Muscle of leg (tissue), 11 donors: ENCODE results near the gene PPM1M. TPM values are rescaled to one million over a fixed set of nuclear protein-coding genes. Genes with fewer than 3 reads are reported as not detected.

Source experiments
- DNase-seq: peaks from one replicate; pipeline ENCODE4 v3.0.0; 2013
- H3K27ac ChIP-seq: one replicate; pipeline ENCODE4 v1.5.1; 2013; ENCODE audit warnings: mild to moderate bottlenecking, low read length, control low read depth
- H3K27me3 ChIP-seq: one replicate; pipeline ENCODE4 v1.6.1; 2013; ENCODE audit warnings: low read length; ENCODE audit not compliant: control insufficient read depth, insufficient read depth
- H3K36me3 ChIP-seq: one replicate; pipeline ENCODE4 v1.6.1; 2013; ENCODE audit warnings: low read length; ENCODE audit not compliant: control insufficient read depth, insufficient read depth
- H3K4me1 ChIP-seq: one replicate; pipeline ENCODE4 v1.6.1; 2013; ENCODE audit warnings: low read length; ENCODE audit not compliant: control insufficient read depth, insufficient read depth
- H3K4me3 ChIP-seq: one replicate; pipeline ENCODE4 v1.5.1; 2013; ENCODE audit warnings: low read length, control low read depth
- H3K9me3 ChIP-seq: replicated peaks from 2 replicates; pipeline ENCODE4 v1.6.1; 2013; ENCODE audit warnings: low read depth, low read length; ENCODE audit not compliant: control insufficient read depth
- WGBS: methylation state at CpG from one replicate; pipeline ENCODE4 v1.1.5; 2013; ENCODE audit warnings: missing lambda C conversion rate; ENCODE audit not compliant: insufficient coverage; 5-methylcytosine and 5-hydroxymethylcytosine counted together
- polyA plus RNA-seq, 8 donors: library from polyadenylated mRNA; unstranded; fragments of 120-200 nt; gene quantifications; one replicate each; pipeline versions ENCODE4 v1.2.1 to v1.2.3, GENCODE V29; 2013; ENCODE audit warnings: inconsistent platforms in 1 of 8, low replicate concordance in 1 of 8; ENCODE audit not compliant: insufficient read length in 8 of 8, insufficient read depth in 1 of 8
- total RNA-seq: library from RNA; stranded (reverse); fragments of 120-200 nt; gene quantifications from one replicate; pipeline ENCODE4 v1.2.4, GENCODE V29; 2013

The PPM1M gene
- total and polyA plus RNA-seq, 9 donors: 11.6 to 22.5 (median 17.7) TPM

DNA sequence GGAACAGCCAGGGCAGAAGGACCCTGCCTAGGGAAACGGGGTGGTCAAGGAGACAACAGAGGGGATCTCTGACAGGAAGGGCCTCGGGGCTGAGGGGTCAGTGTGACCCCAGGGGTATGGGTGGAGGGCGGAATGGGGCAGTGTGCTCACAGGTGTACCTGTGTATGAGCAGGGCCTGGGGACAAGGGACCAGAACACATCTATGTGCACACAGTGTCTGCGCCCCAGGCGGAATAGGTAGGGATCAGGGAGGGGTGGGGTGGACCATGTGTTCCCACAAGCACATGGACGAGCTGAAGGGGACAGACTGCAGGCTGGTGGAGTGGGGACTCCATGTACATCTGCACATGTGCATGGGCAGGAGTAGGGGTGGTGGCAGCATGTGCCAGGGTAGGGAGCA lies 15.1 kb upstream of the PPM1M start:
- WGBS: 92% methylated on average over 6 of the region's 6 CpGs
- Histone ChIP-seq H3K9me3 (no peaks in the 10 kb centered on the region), H3K4me3 (no peak overlapping the region), H3K36me3 (peaks cover 62% of the 10 kb centered on the region), H3K4me1 (peaks cover 15% of the 10 kb centered on the region), H3K27ac (no peak overlapping the region), H3K27me3 (no peaks in the 10 kb centered on the region)
- DNase-seq: no peak

DNA sequence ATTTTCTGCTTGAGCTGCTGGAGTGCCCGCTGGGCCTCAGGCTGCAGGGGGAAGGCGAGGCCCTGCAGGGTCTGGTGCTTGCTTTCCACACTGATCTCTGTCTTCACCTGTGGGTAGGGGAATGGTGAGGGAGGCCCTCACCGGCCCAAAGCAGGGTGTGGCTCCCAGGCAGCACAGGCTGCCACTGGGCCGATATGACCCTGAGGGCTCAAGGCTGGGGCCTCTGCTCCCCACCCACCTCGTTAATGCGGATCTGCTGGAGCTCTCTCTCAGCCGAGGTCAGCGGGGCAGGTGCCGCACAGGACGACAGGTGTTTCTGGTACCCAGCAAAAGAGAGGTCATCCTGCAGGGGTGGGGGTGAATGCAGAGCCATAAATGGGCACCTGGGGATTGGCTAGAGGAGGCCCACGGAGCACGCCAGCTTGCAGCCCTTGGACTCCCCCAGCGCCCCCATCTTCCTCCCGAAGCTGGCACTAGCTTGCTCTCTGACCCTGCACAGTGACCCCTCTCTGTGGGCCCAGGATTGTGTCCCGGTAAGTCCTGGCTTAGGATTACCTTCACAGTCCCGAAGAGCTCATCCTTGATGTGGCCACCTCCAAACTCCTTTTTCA lies 14.6 kb upstream of the PPM1M start:
- no peak overlapping the region for H3K27ac ChIP-seq
- no peak overlapping the region for H3K4me3 ChIP-seq
- H3K36me3 ChIP-seq: peaks cover 66% of the 10 kb centered on the region
- DNase-seq: no peak
- H3K9me3 ChIP-seq: no peaks in the 10 kb centered on the region
- WGBS: 88% methylated on average over 14 of the region's 16 CpGs
- no peaks in the 10 kb centered on the region for H3K27me3 ChIP-seq
- H3K4me1 ChIP-seq: peaks cover 18% of the 10 kb centered on the region

DNA sequence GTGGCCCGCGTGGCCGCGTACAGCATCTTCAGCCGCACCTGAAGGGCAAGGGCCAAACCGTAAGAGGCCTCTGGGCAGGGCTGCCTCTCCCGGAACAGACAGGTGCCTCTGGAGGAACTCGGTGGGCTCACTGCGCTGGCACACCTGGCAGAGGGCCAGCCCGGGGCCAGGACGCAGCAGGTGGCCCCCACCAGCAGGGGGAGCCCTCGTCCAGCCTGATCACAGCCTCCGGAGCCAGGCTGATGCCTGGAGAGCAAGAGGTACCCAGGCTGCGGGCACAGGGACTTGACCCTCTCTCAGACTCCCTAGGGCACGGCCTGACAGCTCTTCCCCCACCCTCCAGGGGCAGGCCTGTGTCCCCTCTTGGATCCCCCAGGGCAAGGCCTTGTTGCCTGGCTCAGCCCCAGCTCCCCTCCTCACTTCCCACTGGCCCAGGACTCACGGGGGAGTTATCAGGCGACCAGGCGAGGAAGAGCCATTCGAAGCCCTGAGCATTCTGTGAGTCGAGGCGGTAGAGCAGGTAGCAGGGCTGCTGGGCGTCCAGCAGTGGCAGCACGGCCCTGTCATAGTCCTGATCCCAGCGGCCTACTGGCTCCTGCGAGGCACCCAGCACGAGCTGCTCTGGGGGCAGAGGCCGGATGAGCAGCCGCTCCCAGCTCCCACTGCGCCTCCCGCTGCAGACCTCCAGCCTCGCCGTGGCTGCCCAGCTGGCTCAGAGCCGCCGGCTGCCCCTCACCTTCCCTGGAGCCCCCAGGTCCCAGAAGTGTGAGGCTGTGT lies 13.9 kb upstream of the PPM1M start:
- Histone ChIP-seq H3K27ac (no peak overlapping the region), H3K36me3 (peaks cover 66% of the 10 kb centered on the region)
- DNase-seq: no peak

DNA sequence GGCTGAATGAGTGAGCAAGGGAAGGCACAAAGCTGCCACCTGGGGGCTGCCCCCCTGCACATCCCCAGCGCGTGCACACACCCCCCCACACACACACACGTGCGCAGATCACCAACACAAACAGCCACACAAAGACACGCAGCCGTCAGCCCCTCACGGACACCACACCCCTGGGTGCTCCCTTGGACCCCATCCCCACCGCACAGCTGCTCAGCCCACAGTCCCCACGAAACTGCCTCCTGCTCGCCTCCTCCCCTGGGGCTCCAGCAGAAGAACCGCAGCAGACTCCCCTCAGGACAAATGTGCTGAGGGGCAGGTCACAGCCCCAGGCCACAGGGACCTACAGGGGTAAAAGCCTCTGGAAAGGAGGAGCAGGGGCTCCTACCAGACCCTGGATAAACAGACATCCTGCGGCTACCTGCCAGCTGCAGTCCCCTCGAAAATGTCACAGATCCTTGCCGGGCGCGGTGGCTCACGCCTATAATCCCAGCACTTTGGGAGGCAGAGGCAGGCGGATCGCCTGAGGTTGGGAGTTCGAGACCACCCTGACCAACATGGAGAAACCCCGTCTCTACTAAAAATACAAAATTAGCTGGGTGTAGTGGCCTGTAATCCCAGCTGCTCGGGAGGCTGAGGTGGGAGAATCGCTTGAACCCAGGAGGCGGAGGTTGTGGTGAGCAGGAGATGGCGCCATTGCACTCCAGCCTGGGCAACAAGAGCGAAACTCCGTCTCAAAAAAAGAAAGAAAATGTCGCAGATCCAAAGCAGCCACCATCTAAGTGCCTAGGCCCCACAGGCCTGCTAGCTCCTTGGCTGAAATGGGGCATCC lies 13.1 kb upstream of the PPM1M start:
- Histone ChIP-seq H3K36me3 (peaks cover 65% of the 10 kb centered on the region), H3K4me1 (peaks cover 31% of the 10 kb centered on the region), H3K27ac (no peak overlapping the region), H3K9me3 (no peaks in the 10 kb centered on the region), H3K27me3 (no peaks in the 10 kb centered on the region), H3K4me3 (no peak overlapping the region)
- WGBS: 77% methylated on average over 25 of the region's 28 CpGs
- DNase-seq: no peak

More for the DNA sequence above, 13.9 kb upstream of the PPM1M start:
- WGBS: 70% methylated on average over 29 of the region's 34 CpGs
- no peaks in the 10 kb centered on the region for H3K27me3 ChIP-seq
- H3K9me3 ChIP-seq: no peaks in the 10 kb centered on the region
- H3K4me3 ChIP-seq: no peak overlapping the region
- peaks cover 23% of the 10 kb centered on the region for H3K4me1 ChIP-seq

DNA sequence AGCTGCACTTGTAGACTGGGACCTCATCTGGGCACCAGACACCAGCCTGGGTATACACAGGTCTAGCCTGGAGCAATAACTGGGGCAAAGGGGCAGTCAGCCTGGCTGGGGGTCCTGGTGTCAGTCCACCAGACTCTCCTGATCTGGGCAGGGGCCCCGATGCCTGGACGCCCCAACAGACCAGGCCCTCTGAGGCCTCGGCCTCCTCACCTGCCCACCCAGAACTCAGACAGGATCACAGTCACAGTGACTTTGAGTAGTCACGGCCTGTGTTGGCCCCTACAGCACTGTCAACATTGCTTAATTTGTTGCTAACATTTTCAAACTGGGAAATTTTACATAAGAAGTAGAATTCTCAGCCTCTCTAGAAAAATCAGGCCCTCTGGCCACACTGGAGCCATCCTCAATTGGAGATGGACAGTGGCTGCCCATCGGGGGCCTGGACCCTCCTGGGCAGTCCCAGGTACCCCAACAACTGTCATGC lies 12.4 kb upstream of the PPM1M start:
- no peaks in the 10 kb centered on the region for H3K9me3 ChIP-seq
- DNase-seq: no peak
- no peak overlapping the region for H3K27ac ChIP-seq
- H3K36me3 ChIP-seq: peaks cover 62% of the 10 kb centered on the region
- H3K4me1 ChIP-seq: peaks cover 38% of the 10 kb centered on the region
- H3K4me3 ChIP-seq: no peak overlapping the region
- WGBS: 93% methylated on average over 3 of the region's 5 CpGs
- H3K27me3 ChIP-seq: no peaks in the 10 kb centered on the region

DNA sequence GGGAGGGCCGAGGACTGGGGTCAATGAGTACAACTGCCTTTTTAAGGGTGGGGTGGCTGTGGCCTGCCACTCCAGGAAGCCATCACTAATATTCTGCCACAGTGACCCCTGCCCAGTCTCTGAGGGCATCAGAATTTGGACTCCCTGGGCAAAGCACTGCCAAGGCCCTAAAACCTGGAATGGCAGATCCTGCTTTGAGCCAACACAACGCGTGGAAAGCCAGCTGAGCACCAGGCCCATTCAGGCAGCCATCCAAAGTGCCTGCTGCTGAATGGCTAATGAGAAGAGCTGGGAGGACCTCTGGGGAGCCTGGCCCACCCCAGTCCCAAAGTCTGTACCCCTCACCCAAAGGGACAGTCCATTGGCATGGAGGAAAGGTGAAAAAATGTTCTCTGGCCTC lies 11.6 kb upstream of the PPM1M start:
- no peak for DNase-seq
- Histone ChIP-seq H3K27me3 (no peaks in the 10 kb centered on the region), H3K27ac (no peak overlapping the region), H3K36me3 (peaks cover 56% of the 10 kb centered on the region), H3K4me3 (no peak overlapping the region), H3K9me3 (no peaks in the 10 kb centered on the region), H3K4me1 (peaks cover 43% of the 10 kb centered on the region)
- no CpG with 5 or more reads among the region's 3 CpGs for WGBS

DNA sequence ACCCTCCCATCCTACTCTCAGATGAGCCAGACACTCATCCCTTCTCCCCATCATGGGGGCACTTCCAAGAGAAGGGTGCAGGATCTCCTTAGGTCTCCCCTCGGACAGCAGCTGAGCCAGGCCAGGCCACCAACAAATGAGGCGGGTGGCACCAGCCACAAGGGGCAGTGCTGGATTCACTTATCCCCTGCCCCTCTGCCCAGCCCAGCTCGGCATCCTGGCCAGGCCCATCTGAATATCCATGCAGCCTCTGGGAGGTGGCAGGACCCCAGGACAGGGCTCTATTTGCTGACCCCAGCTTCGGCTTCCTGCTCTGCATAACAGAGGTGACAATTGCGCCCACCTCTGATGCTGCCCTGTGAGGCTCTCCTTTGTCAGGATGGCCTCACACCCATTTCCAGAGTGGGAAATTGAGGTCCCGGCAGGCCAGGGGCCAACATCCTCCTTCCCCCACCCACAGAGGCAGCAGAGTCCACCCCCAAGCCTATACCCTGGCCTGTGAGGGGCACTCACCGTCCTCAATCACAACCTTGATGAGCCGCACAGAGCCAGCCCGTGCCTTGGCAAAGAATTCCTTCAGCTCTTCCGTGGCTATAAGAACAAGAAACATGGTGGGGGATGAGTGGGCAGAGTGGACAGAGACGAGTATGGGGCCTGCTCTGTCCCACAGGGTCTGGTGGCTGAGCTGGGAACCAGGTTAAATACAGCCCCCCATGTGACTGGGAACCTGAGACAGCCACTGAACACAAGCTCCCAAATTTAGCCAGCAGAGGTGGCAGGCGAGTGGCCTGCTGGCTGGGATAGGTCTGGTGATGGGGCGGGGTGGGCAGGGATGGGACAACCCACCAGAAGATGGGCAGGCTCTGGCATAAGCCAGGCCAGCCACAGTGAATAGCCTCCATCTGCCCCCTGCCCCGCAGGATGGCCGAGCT lies 10.8 kb upstream of the PPM1M start:
- Histone ChIP-seq H3K4me1 (peaks cover 48% of the 10 kb centered on the region), H3K4me3 (no peak overlapping the region), H3K27ac (no peak overlapping the region), H3K9me3 (no peaks in the 10 kb centered on the region), H3K36me3 (peaks cover 47% of the 10 kb centered on the region), H3K27me3 (no peaks in the 10 kb centered on the region)
- DNase-seq: no peak
- WGBS: 72% methylated on average over 9 of the region's 15 CpGs

DNA sequence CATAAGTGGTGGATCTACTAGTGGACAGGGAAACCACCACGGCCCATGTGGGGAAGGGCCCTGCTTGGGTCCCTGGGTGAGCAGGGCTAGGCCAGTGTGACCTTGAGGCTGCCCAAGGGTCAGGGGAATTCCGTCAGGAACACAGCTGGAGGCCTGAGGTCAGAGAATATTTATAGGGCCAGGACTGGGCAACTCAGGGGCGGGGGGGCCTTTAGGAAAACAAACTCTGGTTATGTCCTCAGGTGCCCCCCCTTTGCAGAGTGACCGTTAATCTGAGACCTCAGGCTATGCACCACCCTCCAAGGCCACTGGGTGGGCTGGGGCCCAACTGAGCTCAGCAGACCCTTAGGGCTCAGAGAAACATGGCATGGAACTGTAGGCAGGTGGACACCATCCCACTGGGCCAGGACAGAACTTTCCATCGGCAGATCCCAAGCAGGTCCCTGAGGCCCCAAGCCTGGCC lies 9.1 kb upstream of the PPM1M start:
- H3K36me3 ChIP-seq: peaks cover 31% of the 10 kb centered on the region
- no peak for DNase-seq
- H3K4me3 ChIP-seq: no peak overlapping the region
- peaks cover 54% of the 10 kb centered on the region for H3K4me1 ChIP-seq
- no peak overlapping the region for H3K27ac ChIP-seq
- WGBS: 82% methylated on average over 4 of the region's 5 CpGs
- H3K27me3 ChIP-seq: no peaks in the 10 kb centered on the region
- no peaks in the 10 kb centered on the region for H3K9me3 ChIP-seq

DNA sequence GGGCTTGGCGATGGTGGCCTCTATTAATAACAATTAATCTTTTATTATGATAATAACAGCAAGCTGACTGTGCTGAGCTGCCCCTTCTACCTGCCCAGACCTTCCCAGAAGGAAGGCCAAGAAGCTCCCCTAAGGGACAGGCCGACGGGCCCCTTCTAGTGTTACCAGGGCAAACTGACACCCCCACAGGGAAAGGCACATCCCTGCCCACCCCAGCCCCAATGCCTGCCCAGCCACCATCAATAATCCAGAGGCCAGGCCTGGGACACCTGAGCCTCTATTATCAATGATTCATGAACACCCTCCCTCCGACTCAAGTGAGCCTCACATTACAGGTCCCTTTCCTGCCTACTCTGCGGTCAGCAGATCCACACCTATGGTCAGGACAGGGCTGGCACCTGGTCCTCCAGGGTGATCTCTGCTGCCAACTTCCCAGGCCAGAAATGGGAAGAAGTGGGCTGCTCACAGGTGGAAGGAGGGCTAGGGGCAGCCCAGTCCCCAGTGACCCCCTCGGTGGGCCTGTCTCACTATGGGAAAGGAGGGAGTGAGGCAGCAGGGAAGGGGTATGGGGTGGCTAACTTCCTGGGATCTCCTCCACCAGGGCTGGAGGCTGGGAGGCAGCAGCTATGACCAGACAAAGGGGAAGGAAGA lies 8.4 kb upstream of the PPM1M start:
- H3K9me3 ChIP-seq: no peaks in the 10 kb centered on the region
- DNase-seq: no peak
- H3K36me3 ChIP-seq: peaks cover 25% of the 10 kb centered on the region
- H3K27me3 ChIP-seq: no peaks in the 10 kb centered on the region
- H3K4me3 ChIP-seq: peak overlapping the region; percentile 3
- 66% methylated on average over 5 of the region's 6 CpGs for WGBS
- H3K27ac ChIP-seq: peak overlapping the region; percentile 76
- H3K4me1 ChIP-seq: peaks cover 54% of the 10 kb centered on the region
